Measurements from ENCODE around the gene HPSE. TPM values are rescaled to one million over a fixed set of nuclear protein-coding genes. Genes with fewer than 3 reads are reported as not detected.
A peak's percentile ranks its signal among the peaks of the same experiment; 100 is the strongest.
"Not testable (repeated sequence)": the region's sequence is repeated elsewhere in the genome, so short reads cannot be mapped to it uniquely, and the experiment has no call there.

HPSE gene
- total RNA-seq, 2 experiments from 2014 or later: 13.5 to 16.1 TPM

DNA sequence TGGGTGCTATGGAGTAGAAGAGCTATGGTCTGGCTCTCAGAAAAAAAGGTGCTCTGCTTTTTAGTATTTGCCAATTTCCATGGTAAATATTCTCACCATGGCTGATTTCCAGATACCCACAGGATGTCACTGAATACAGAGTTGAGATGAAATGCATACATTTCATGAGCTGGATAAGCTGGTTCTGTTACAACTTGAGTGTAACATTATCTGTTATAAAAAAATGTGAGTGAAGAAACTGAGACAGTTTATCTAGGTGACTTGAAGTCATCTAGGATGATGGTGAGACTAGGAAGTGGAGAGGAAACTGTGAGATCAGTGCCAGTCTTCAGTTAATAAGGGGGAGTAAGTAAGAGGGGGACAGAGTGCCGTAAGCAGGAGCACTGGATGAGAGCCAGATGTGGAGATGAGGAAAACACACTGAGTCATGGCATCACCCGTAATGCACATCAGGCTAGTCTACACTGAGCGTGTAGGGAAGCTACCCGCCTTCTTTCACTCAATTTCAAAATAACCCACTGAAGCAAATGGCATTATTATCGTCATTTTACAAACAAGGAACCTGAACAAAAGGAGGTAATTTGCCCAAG is 5.0 kb downstream of the HPSE start:
- Mint-ChIP-seq H3K9me3 (no peaks in the 10 kb centered on the region), H3K4me1 (ENCODE audit: low read depth) (peaks cover 10% of the 10 kb centered on the region), H3K27me3 (ENCODE audit: low read depth) (no peaks in the 10 kb centered on the region), H3K4me3 (no peak overlapping the region), H3K27ac (no peak overlapping the region), H3K36me3 (ENCODE audit: low read depth) (peaks cover 3% of the 10 kb centered on the region)
- intact Hi-C loops (cut with micrococcal nuclease): no loop called here
- CTCF ChIA-PET: interaction anchor here (0.6 kb wide), 1 partner anchor 9 kb away, joined by 3 read pairs; no protein-coding TSS in a partner anchor
- DNase-seq: no peak

DNA sequence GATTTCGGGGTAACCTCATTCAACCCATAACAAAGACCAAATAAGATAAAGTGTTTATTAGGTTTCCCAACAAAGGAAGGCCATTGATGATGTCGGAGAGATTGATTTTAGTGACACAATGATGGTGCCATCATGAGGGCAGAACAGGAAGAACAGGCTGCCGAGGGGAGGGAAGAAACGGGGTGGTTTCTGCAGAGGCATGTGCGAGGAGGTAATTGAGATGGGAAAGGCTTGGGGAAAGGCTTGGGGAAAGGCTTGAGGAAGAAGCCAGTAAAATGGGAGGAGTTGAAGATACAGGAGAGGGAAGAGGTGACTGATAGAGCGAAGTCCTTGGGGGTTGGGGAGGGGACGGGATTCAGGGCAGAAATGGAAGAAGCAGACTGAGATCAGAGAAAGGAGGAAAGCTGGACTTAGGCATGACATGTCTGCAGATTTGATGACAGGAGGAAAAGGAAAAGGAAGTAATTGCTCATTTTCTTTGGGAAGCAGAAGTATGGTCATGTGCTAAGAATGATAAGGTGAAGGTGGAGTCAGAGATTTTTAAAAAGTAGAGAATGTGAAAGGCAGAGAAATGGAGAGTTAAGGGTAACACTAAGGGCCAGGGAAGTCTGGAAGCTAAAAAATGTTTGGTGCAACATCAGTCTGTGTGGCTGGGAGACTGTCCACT is 6.0 kb downstream of the HPSE start:
- intact Hi-C loops (cut with micrococcal nuclease): no loop called here
- Mint-ChIP-seq H3K4me3 (no peak overlapping the region), H3K4me1 (ENCODE audit: low read depth) (peaks cover 6% of the 10 kb centered on the region), H3K27ac (no peak overlapping the region), H3K27me3 (ENCODE audit: low read depth) (no peaks in the 10 kb centered on the region), H3K36me3 (ENCODE audit: low read depth) (peaks cover 3% of the 10 kb centered on the region), H3K9me3 (no peaks in the 10 kb centered on the region)
- CTCF ChIA-PET: no interaction called here
- DNase-seq: no peak

DNA sequence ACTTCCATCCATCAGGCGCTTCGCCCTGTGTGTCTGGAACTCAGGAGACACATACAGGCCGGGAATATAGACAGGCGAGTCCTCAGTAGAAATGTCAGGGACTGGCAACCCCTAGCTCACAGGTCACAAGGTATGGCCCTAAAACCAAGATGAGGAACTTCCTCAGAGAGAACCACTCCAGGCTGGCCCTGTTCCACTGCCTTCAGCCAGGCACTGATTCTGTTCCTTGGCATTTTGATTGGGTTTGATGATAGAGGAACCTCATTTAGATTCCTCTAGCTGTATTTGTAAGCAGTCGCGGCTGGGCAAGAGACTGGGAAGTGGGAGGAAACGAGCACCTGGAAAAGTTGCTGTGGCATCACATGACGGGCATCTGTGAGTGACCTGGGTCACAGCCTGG is 8.1 kb downstream of the HPSE start:
- DNase-seq: no peak
- CTCF ChIA-PET: no interaction called here
- Mint-ChIP-seq H3K4me1 (ENCODE audit: low read depth) (peaks cover 2% of the 10 kb centered on the region), H3K4me3 (no peak overlapping the region), H3K9me3 (no peaks in the 10 kb centered on the region), H3K27me3 (ENCODE audit: low read depth) (no peaks in the 10 kb centered on the region), H3K27ac (no peak overlapping the region), H3K36me3 (ENCODE audit: low read depth) (peaks cover 5% of the 10 kb centered on the region)
- intact Hi-C loops (cut with micrococcal nuclease): no loop called here

DNA sequence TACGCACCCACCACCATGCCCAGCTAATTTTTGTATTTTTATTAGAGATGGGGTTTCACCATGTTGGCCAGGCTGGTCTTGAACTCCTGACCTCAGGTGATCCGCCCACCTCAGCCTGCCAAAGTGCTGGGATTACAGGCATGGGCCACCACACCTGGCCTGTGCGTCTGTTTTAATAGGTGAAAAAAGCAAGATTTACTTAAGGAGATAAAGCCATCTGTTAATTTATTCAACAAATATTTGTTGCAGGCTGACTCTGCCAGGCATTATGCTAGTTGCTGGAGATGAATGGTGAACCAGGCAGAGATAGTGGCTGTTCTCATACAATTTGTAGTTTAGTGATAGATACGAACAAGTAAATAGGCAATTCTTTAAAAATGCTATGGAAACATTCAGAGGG is 9.3 kb downstream of the HPSE start:
- H3K27me3 Mint-ChIP-seq (ENCODE audit: low read depth); H3K4me1 Mint-ChIP-seq (ENCODE audit: low read depth); intact Hi-C loops (cut with micrococcal nuclease); H3K9me3 Mint-ChIP-seq; H3K27ac Mint-ChIP-seq; H3K36me3 Mint-ChIP-seq (ENCODE audit: low read depth); CTCF ChIA-PET; H3K4me3 Mint-ChIP-seq; DNase-seq: not testable (repeated sequence)

DNA sequence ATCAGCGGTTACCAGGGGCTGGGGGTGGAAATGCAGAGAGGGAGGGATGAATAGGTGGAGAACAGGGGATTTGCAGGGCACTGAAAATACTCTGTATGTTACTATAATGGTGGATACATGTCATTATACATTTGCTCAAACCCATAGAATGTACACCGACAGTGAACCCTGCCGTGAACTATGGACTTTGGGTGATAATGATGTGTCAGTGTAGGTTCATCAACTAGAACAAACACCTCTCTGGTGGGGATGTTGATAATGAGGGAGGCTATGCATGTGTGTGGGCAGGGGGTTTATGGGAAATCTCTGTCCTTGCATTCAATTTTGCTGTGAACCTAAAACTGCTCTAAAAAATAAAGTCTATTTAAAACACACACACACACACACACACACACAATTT is 11.5 kb downstream of the HPSE start:
- intact Hi-C loops (cut with micrococcal nuclease): no loop called here
- DNase-seq: no peak
- peaks cover 6% of the 10 kb centered on the region for H3K4me1 Mint-ChIP-seq (ENCODE audit: low read depth)
- H3K9me3 Mint-ChIP-seq: no peaks in the 10 kb centered on the region
- H3K36me3 Mint-ChIP-seq (ENCODE audit: low read depth): peaks cover 14% of the 10 kb centered on the region
- CTCF ChIA-PET: no interaction called here
- no peak overlapping the region for H3K4me3 Mint-ChIP-seq
- H3K27me3 Mint-ChIP-seq (ENCODE audit: low read depth): no peaks in the 10 kb centered on the region
- no peak overlapping the region for H3K27ac Mint-ChIP-seq

DNA sequence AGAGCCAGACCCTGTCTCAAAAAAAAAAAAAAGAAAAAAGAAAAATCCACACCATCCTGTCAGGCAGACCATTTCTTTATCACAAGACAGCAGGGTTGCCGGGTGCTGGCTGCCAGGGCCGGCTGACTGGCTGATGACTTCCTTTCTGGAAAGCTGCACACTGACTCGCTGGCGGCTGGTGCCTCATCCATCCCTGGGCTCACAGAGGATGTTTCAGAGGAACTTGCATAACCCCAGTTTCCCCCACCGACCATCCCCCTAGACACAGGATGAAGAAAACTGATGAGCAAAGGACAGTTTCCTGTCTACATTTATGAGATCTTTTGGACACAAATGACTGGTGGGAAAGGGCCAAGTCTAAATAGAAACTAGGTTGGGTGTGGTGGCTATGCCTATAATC is 14.1 kb downstream of the HPSE start:
- Mint-ChIP-seq H3K27ac (peak overlapping the region; percentile 10), H3K36me3 (ENCODE audit: low read depth) (peaks cover 19% of the 10 kb centered on the region), H3K9me3 (no peaks in the 10 kb centered on the region), H3K27me3 (ENCODE audit: low read depth) (no peaks in the 10 kb centered on the region), H3K4me1 (ENCODE audit: low read depth) (peaks cover 6% of the 10 kb centered on the region), H3K4me3 (no peak overlapping the region)
- intact Hi-C loops (cut with micrococcal nuclease): loop anchor here (1.0 kb wide), 1 partner anchor 14 kb away; the partner anchor contains the start of gene HPSE
- DNase-seq: peak; percentile 68
- CTCF ChIA-PET: interaction anchor here (0.7 kb wide), 1 partner anchor 188 kb away, joined by 3 read pairs; no protein-coding TSS in a partner anchor

DNA sequence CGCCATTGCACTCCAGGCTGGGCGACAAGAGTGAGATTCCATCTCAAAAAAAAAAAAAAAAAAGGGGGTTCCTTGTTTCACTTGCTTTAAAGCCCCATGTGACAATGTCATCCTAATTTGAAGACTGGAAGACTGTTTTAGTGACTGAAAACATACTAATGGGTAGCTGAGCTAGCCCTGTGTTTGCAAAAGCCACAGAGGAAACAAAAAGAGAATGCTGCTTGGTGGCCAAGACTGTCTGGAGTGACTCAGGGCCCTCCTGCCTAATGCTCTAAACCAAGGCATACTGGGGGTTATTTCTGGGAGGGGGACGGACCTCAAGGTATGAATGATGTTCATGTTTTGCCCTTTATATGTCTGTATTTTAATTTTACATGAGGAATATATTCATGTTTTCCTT is 16.0 kb downstream of the HPSE start:
- Mint-ChIP-seq H3K9me3 (no peaks in the 10 kb centered on the region), H3K36me3 (ENCODE audit: low read depth) (peaks cover 19% of the 10 kb centered on the region), H3K4me3 (no peak overlapping the region), H3K27ac (no peak overlapping the region), H3K27me3 (ENCODE audit: low read depth) (no peaks in the 10 kb centered on the region), H3K4me1 (ENCODE audit: low read depth) (peaks cover 6% of the 10 kb centered on the region)
- CTCF ChIA-PET: interaction anchor here (0.6 kb wide), 1 partner anchor 96 kb away, joined by 4 read pairs; no protein-coding TSS in a partner anchor
- intact Hi-C loops (cut with micrococcal nuclease): no loop called here
- no peak for DNase-seq

DNA sequence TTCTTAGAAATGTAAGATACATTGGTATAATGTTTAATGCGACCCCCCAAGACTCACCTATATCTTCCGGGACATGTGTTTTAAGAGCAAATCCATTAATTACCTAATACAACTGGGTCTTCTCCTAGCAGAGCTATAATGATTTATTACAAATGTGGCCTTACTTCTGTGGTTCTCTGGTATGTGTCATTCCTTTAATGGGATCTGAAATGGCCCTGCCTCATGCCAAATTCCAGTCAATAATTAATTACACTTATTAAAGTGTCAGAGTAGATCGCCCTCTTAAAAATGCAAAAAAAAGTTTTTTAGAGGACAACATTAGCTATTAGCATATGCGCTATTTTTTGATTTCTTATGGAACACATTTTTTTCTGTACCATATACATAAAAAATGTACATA is 17.0 kb downstream of the HPSE start:
- H3K27me3 Mint-ChIP-seq (ENCODE audit: low read depth): no peaks in the 10 kb centered on the region
- no peaks in the 10 kb centered on the region for H3K9me3 Mint-ChIP-seq
- no peak for DNase-seq
- CTCF ChIA-PET: interaction anchor here (0.6 kb wide), 1 partner anchor 142 kb away, joined by 3 read pairs; no protein-coding TSS in a partner anchor
- H3K27ac Mint-ChIP-seq: no peak overlapping the region
- H3K4me1 Mint-ChIP-seq (ENCODE audit: low read depth): peaks cover 6% of the 10 kb centered on the region
- H3K4me3 Mint-ChIP-seq: no peak overlapping the region
- intact Hi-C loops (cut with micrococcal nuclease): no loop called here
- H3K36me3 Mint-ChIP-seq (ENCODE audit: low read depth): peaks cover 19% of the 10 kb centered on the region

DNA sequence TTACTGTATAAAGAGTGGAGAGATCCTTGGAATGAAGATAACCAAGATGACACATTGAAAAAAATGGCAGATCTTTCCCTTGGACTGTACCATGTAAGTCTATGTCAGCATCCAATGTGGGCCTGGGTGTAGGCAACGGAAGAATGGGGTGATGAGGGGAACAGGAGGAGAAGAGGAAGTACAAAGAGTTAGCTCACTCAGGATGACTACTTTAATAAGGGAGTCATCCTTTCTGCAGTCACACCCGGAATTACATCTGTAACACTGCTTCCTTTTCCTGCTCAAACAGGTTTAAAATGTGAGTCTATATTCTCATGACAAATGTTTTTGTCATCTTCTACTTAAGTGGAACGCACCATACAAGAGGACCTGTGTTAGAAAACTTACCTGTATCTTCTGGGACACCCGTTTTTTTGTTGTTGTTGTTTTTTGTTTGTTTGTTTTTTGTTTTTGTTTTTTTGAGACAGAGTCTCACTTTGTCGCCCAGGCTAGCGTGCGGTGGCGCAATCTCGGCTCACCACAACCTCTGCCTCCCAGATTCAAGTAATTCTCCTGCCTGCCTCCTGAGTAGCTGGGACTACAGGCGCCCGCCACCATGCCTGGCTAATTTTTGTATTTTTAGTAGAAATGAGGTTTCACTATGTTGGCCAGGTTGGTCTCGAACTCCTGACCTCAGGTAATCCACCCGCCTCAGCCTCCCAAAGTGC is 18.0 kb downstream of the HPSE start:
- Mint-ChIP-seq H3K4me3 (no peak overlapping the region), H3K27me3 (ENCODE audit: low read depth) (no peaks in the 10 kb centered on the region), H3K27ac (no peak overlapping the region), H3K36me3 (ENCODE audit: low read depth) (peaks cover 21% of the 10 kb centered on the region), H3K9me3 (no peaks in the 10 kb centered on the region), H3K4me1 (ENCODE audit: low read depth) (peaks cover 6% of the 10 kb centered on the region)
- CTCF ChIA-PET: interaction anchor here (0.6 kb wide), 1 partner anchor 228 kb away, joined by 3 read pairs; no protein-coding TSS in a partner anchor
- intact Hi-C loops (cut with micrococcal nuclease): no loop called here
- DNase-seq: no peak

DNA sequence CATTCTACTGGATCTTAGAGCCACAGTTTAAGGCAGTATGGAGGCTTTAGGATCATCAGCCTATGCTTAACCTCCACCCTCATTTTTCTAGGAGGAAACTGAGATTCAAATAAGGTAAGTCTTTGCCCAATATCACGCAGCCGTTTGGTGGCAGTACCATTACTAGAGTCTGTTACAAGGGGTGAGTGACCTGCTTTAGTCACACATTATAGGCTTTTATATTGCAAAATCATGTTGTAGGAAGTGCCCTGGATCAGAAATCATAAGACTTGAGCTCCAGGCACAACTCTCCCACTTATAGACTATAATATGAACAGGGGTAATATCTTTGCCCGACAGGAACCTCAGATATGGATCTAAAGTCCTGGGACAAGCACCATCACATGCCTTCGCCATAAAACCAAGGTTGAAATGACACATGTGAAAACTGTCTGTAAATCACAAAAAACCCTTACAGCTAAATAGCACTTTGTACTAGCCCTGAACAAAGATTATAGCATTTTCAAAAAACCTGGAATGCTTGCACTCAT is 19.2 kb downstream of the HPSE start:
- Mint-ChIP-seq H3K4me1 (ENCODE audit: low read depth) (peaks cover 1% of the 10 kb centered on the region), H3K4me3 (no peak overlapping the region), H3K9me3 (no peaks in the 10 kb centered on the region), H3K27me3 (ENCODE audit: low read depth) (no peaks in the 10 kb centered on the region), H3K36me3 (ENCODE audit: low read depth) (peaks cover 19% of the 10 kb centered on the region), H3K27ac (no peak overlapping the region)
- no peak for DNase-seq
- intact Hi-C loops (cut with micrococcal nuclease): no loop called here
- CTCF ChIA-PET: interaction anchor here (0.6 kb wide), 1 partner anchor 296 kb away, joined by 3 read pairs; no protein-coding TSS in a partner anchor

DNA sequence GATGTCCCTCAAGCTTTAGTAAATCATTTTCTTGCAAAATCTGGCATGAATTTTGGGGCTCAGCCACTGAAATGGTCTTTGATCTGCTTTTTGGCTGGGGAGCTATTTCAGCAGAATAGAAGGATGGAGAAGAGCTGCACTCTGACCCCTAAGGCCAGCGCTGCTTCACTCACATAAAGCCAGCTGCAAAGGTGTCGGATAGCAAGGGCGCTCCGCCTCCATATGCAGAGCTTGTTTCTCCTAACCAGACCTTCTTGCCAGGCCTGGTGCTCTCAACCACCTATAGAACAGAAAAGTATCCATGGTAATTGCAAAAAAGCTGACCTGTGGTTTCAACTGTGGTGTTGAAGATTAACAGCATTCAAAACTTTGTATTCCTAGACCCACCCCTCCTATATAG is 26.0 kb downstream of the HPSE start:
- H3K9me3 Mint-ChIP-seq: no peaks in the 10 kb centered on the region
- peaks cover 11% of the 10 kb centered on the region for H3K36me3 Mint-ChIP-seq (ENCODE audit: low read depth)
- H3K4me1 Mint-ChIP-seq (ENCODE audit: low read depth): no peaks in the 10 kb centered on the region
- intact Hi-C loops (cut with micrococcal nuclease): no loop called here
- H3K4me3 Mint-ChIP-seq: no peak overlapping the region
- no peaks in the 10 kb centered on the region for H3K27me3 Mint-ChIP-seq (ENCODE audit: low read depth)
- CTCF ChIA-PET: no interaction called here
- DNase-seq: no peak
- H3K27ac Mint-ChIP-seq: no peak overlapping the region

DNA sequence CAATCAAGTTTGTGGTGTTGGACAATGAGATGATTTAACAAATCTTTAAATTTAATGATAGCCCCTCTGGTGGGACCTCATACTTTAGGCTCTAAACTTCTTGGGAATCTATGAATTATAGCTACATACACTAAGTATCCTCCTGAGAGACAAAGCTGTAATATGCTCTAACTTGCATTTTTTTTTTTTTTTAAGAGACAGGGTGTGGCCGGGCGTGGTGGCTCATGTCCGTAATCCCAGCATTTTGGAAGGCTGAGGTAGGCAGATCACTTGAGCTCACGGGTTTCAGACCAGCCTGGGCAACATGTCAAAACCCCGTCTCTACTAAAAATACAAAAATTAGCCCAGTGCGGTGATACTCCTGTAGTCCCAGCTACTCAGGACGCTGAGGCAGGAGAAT is 26.7 kb downstream of the HPSE start:
- CTCF ChIA-PET: interaction anchor here (1.1 kb wide), 1 partner anchor 234 kb away, joined by 8 read pairs; no protein-coding TSS in a partner anchor
- Mint-ChIP-seq H3K4me3 (no peak overlapping the region), H3K9me3 (no peaks in the 10 kb centered on the region), H3K27ac (no peak overlapping the region), H3K27me3 (ENCODE audit: low read depth) (no peaks in the 10 kb centered on the region), H3K36me3 (ENCODE audit: low read depth) (peaks cover 11% of the 10 kb centered on the region), H3K4me1 (ENCODE audit: low read depth) (no peaks in the 10 kb centered on the region)
- intact Hi-C loops (cut with micrococcal nuclease): no loop called here
- no peak for DNase-seq
